Tibial nerve (tissue), 3 donors: ENCODE measurements around the gene PHLPP2.

Source experiments
- POLR2A ChIP-seq, 2 donors: fragments of 450-650 bp; IDR thresholded peaks; one replicate each; pipeline ENCODE4 v1.6.1; 2017; ENCODE audit warnings: antibody characterized with exemption in 2 of 2, mild to moderate bottlenecking in 2 of 2, moderate library complexity in 2 of 2
- TF ChIP-seq, protein P1 (sequence below), 5 experiments: fragments of 200-600 bp in 3 of 5; fragments of 450-650 bp in 2 of 5; sonication (generic) in 3 of 5; IDR thresholded peaks; one replicate each; pipeline ENCODE4 v1.5.1; 2016 to 2019; ENCODE audit warnings: antibody characterized with exemption in 5 of 5, mild to moderate bottlenecking in 3 of 5, moderate library complexity in 2 of 5

DNA sequence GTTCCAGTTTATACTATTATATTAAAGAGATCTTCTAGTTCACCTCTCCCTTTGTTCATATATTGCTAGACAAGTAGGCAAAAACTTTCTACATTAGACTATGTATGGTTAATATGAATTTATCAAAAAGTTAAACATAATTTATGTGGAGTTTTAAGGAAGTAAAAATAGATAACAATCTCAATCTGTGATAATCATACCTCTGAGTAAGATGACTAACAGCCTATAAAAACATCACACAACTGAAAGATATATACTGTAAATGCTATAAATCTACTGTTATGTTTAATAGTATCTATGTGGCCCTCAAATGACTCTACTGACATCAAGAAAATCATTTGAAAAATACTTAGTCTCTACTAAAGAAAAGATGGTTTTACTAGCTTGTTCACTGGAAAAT lies 47.1 kb upstream of the PHLPP2 start:
- TF ChIP-seq, protein P1, sequence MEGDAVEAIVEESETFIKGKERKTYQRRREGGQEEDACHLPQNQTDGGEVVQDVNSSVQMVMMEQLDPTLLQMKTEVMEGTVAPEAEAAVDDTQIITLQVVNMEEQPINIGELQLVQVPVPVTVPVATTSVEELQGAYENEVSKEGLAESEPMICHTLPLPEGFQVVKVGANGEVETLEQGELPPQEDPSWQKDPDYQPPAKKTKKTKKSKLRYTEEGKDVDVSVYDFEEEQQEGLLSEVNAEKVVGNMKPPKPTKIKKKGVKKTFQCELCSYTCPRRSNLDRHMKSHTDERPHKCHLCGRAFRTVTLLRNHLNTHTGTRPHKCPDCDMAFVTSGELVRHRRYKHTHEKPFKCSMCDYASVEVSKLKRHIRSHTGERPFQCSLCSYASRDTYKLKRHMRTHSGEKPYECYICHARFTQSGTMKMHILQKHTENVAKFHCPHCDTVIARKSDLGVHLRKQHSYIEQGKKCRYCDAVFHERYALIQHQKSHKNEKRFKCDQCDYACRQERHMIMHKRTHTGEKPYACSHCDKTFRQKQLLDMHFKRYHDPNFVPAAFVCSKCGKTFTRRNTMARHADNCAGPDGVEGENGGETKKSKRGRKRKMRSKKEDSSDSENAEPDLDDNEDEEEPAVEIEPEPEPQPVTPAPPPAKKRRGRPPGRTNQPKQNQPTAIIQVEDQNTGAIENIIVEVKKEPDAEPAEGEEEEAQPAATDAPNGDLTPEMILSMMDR (IDR thresholded peaks at IDR 0.05), result no peak
- no peak for TF ChIP-seq POLR2A (IDR thresholded peaks at IDR 0.05)
